Measurements from ENCODE around the gene PCDHGA9.
A peak's percentile ranks its signal among the peaks of the same experiment; 100 is the strongest.
"Not testable (repeated sequence)": the region's sequence is repeated elsewhere in the genome, so short reads cannot be mapped to it uniquely, and the experiment has no call there.

Gene PCDHGA9

DNA sequence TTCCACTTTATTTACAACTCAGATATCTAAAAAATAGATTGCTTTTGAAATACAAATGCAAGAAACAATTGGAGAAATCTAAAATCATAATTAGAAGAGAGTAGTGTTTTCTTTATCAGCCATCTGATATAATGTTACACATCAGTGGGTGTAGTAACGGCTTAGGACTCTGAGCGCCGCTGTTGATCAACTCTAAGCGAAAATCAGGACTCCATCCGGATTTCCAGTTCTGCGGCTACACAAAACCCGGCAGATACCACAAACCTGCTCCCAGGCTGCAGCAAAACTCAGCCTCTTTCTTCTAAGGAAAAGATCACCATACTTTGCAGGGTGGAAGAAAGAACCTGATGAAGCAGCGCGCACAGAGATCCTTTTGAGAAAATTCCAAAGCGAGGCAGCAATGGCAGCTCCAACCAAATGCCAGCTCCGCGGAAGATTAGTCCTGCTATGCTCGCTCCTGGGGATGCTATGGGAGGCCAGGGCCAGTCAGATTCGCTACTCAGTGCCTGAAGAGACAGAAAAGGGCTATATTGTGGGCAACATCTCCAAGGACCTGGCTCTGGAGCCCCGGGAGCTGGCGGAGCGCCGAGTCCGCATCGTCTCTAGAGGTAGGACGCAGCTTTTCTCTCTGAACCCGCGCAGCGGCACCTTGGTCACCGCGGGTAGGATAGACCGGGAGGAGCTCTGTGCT lies at the start of gene PCDHGA9:
PCDHGA9 (plus strand) TSS at position 226 of the 691 bp plus-strand sequence; CDS start at position 401, 175 bp downstream.
- DNase-seq (ENCODE audit: low read depth), result peak; percentile 31

GRCh38 chr5:141354900-141355469 lies 47.6 kb upstream of the PCDHGA9 start, which contains the start of gene PCDHGA4:
Gene PCDHGA4 (plus strand): TSS chr5:141355021. CDS start chr5:141355108, 87 bp downstream.
- DNase-seq (ENCODE audit: low read depth), result peak; percentile 39

DNA sequence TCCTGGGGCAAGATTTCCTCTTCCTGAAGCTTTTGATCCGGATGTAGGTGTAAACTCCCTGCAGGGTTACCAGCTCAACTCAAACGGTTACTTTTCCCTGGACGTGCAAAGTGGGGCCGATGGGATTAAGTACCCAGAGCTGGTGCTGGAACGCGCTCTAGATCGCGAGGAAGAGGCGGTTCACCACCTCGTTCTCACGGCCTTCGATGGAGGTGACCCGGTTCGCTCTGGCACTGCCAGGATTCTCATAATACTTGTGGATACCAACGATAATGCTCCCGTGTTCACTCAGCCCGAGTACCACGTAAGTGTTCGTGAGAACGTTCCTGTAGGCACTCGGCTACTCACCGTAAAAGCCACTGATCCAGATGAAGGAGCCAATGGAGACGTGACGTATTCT lies 46.9 kb upstream of the PCDHGA9 start:
- DNase-seq (ENCODE audit: low read depth), result no peak

GRCh38 chr5:141356133-141356532 lies 46.4 kb upstream of the PCDHGA9 start:
- DNase-seq (ENCODE audit: low read depth), result no peak

DNA sequence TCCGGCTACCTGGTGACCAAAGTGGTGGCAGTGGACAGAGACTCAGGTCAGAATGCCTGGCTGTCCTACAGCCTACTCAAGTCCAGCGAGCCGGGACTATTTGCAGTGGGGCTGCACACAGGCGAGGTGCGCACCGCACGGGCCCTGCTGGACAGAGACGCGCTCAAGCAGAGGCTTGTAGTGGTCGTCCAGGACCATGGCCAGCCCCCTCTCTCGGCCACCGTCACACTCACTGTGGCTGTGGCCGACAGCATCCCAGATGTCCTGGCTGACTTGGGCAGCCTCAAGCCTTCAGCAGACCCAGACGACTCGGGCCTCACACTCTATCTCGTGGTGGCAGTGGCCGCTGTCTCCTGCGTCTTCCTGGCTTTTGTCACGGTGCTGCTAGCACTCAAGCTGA lies 45.6 kb upstream of the PCDHGA9 start:
- no peak for DNase-seq (ENCODE audit: low read depth)

DNA sequence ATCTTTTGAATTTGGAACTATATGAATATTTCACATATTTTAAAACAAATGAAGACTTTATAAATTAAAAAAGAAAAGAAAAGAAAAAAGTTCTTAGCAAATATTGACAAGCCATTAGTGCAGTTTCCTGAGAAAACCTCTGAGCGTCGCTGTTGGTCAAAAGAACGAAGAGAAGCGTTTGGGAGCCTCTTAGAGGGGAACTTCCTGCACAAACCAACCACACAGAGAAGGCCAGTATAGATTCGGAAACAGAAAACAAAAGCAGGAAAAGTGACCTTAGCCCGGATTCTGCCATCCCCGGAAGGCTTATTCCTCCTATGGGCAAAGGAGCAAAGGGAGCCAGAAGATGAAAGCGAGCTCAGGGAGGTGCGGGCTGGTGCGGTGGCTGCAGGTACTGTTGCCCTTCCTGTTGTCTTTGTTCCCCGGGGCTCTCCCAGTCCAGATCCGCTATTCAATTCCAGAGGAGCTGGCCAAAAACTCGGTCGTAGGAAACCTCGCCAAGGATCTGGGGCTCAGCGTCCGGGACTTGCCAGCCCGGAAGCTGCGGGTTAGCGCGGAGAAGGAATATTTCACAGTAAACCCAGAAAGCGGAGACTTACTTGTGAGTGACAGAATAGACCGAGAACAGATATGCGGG lies 42.7 kb upstream of the PCDHGA9 start, which contains the start of gene PCDHGB2:
PCDHGB2 (plus strand) TSS at position 205 of the 637 bp plus-strand sequence; CDS start at position 347, 142 bp downstream.
- peak; percentile 76 for DNase-seq (ENCODE audit: low read depth)

GRCh38 chr5:141360685-141361084 lies 41.9 kb upstream of the PCDHGA9 start:
- DNase-seq (ENCODE audit: low read depth), result no peak

- no peak for DNase-seq (ENCODE audit: low read depth)
These were observed 39.9 kb upstream of the PCDHGA9 start for GRCh38 chr5:141362719-141363118.

DNA sequence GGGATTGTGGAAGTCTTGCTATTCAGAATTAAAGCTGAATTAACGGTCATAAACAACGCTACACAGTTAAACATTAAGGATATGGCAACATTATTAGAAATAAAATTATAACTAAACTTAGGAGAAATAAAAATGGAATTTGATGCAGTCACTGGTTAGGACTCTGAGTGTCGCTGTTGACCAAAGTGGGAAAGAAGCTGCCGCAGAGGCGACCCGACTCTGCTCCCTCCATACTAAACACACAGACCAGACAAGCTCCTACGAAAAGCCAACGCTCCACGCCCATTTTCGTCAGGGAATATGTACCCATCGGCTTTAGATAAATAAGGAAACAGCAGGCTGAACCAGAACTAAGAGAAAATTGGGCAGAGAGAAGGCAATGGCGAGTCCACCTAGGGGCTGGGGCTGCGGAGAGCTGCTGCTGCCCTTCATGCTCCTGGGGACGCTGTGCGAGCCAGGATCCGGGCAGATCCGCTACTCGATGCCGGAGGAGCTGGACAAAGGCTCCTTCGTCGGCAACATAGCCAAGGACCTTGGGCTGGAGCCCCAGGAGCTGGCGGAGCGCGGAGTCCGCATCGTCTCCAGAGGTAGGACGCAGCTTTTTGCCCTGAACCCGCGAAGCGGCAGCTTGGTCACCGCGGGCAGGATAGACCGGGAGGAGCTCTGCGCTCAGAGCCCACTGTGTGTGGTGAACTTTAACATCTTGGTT lies 38.5 kb upstream of the PCDHGA9 start, which contains the start of gene PCDHGA5:
PCDHGA5 (plus strand) TSS at position 211 of the 709 bp plus-strand sequence; CDS start at position 380, 169 bp downstream.
- DNase-seq (ENCODE audit: low read depth), result peak; percentile 18

GRCh38 chr5:141366016-141366896 lies 36.3 kb upstream of the PCDHGA9 start:
- DNase-seq (ENCODE audit: low read depth), result no peak

- peak; percentile 79 for DNase-seq (ENCODE audit: low read depth)
These were observed 32.4 kb upstream of the PCDHGA9 start, which contains the start of gene PCDHGB3 for GRCh38 chr5:141369994-141370848. Gene PCDHGB3 (plus strand): TSS chr5:141370242. CDS start chr5:141370395, 153 bp downstream.

- DNase-seq (ENCODE audit: low read depth), result no peak
These were observed 30.8 kb upstream of the PCDHGA9 start for GRCh38 chr5:141371572-141372475.

DNA sequence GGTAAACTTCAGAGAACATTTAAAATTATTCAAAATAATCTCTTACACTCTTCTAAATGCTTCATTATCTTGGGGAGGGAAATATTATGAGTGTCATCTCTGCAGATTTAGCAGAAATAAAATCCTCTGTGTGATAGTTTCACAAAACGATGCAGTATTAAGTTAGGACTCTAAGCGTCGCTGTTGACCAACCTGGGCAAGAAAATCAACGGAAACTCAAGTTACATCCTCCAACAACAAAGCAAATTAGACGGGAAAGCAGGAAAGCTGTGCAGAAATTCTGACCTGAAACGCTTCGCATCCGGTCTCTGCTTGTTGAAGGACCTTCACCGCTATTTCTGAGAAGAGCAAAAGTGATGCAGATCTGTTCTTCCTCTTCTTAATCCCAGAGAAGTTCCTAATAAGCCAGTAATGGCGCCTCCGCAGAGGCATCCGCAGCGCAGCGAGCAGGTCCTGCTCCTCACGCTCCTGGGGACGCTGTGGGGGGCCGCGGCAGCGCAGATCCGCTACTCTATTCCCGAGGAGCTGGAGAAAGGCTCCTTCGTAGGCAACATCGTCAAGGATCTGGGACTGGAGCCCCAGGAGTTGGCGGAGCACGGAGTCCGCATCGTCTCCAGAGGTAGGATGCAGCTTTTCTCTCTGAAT lies 28.8 kb upstream of the PCDHGA9 start, which contains the start of gene PCDHGA6:
PCDHGA6 (plus strand) TSS at position 219 of the 645 bp plus-strand sequence; CDS start at position 412, 193 bp downstream.
- DNase-seq (ENCODE audit: low read depth), result peak; percentile 57

GRCh38 chr5:141374627-141375026 lies 28.0 kb upstream of the PCDHGA9 start:
- no peak for DNase-seq (ENCODE audit: low read depth)

- DNase-seq (ENCODE audit: low read depth), result not testable (repeated sequence)
These were observed 27.0 kb upstream of the PCDHGA9 start for GRCh38 chr5:141375444-141376155.

DNA sequence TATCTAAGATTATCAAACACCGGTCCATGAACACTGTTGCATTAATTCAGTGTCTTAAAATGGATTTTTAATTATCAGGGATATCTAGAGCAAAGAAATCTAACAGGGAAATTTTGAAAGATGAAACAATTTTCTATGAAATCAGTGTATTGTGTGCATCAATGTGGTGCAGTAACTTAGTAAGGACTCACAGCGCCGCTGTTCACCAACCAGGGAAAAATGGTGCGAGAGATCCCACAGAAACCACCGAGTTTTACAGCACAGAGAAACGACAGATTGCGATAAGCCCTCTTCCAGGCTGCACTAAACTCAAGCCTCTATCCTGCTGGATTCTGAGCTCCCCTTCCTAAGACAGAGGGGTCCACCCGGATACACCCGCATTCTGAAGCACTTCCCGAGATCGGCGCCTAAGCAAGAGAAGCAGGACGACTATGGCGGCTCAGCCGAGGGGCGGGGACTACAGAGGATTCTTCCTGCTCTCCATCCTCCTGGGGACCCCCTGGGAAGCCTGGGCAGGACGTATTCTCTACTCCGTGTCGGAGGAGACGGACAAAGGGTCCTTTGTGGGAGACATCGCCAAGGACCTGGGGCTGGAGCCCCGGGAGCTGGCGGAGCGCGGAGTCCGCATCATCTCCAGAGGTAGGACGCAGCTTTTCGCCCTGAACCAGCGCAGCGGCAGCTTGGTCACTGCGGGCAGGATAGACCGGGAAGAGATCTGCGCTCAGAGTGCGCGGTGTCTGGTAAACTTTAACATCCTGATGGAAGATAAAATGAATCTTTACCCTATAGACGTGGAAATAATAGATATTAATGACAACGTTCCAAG lies 19.9 kb upstream of the PCDHGA9 start, which contains the start of gene PCDHGA7:
PCDHGA7 (plus strand) TSS at position 274 of the 826 bp plus-strand sequence; CDS start at position 432, 158 bp downstream.
- peak; percentile 73 for DNase-seq (ENCODE audit: low read depth)

- no peak for DNase-seq (ENCODE audit: low read depth)
These were observed 19.2 kb upstream of the PCDHGA9 start for GRCh38 chr5:141383345-141383744.
